ENCODE measurements around the gene TMEM242.

The TMEM242 gene

DNA sequence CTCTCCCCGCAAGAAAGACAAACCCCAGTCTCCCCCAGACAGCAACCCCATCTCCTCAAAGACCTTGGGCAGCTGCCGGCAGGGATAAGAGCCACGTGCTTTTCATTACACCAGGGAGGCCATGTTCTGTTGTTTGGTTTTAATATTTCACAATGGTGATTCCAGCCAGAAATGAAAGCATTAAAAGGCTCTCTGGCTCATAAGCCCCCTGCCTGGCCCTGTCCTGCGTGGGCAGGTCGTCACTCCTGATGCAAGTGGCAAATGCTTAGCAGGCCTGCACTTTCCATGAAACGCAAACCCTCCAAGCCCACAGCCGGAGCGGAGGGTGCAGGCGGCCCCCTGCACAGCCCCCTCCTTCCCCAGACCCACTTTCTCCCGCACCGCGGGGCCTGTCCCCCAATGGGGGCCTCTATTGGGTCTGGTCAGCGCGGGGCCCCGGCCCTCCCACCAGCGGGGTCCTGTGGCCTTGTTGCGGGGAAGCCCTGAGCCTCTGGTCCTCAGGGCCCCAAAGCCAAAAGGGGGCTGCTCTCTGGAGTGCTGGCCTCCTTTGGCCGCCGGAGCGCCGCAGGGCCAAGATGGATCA is 77.2 kb downstream of the TMEM242 start:
- DNase-seq, result no peak

DNA sequence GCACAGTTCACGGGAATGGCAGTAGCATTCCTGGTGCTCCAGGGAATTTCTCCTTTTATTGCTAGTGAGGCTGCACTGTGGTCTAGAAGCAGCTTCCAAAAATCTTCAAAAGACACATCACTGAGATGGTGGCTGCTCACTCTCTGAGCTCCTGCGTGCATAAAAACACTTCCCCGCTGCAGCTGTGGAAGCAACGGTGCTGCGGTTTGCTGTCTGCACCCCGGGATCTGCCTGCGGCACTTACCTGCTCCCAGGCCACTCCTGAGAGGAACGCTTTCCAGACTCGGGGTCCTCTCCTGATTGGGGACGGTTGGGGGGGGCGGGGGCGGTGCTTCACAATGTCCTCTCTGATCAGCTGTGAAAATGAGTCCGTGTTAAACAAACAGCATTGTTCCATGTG is 77.9 kb downstream of the TMEM242 start:
- DNase-seq, result no peak

DNA sequence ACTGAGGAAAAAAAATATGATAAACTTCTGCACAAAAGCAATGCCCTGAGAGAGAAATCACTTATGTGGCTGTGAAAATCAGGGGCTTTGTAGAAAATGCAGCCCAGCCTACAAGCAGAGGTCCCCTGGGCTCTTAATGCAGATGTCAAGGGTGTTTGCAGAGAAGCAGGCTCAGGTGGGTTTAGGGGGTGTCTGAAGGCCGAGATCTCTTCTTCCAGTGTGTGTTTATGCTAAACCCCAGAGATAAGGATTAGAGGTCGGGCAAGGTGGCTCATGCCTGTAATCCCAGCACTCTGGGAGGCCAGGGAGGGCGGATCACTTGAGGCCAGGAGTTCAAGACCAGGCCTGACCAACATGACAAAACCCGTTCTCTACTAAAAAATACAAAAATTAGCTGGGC is 78.5 kb downstream of the TMEM242 start:
- DNase-seq, result no peak

DNA sequence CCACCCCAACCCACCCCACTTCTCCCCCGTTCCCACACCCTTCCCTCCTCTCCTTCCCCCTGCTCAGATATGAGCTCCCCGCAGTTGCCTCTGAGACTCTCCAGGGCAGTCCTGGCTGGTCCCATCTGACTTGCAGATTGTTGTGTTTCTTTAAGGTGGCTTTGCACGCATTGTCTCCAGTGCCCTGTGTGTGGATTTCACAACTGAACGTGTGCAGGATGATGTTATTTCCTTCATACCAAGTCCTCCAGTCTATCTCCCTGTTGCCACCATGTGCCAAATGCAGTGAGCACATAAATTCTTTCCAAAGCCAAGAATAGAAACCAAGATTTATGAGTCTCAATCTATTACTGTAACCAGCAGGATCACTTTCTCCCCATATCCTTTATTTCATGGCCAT is 79.1 kb downstream of the TMEM242 start:
- no peak for DNase-seq

DNA sequence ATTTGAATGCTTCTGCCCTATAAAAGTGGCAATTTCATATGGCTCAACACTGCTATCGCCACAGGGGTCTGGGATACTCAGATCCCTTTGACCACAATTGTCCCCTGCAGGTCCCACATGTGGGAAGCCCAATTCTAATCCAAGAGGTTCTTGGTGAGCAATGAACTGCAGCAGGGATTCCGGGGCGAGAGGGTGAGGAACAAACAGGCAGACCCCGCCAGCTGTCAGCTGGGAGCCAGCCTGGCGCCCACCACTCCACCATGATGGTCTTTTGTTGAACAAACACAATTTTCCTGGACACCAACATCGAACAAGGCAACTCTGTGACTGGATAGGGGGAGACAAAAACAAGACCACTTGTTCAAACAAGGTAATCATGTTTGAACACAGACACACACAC is 80.5 kb downstream of the TMEM242 start:
- DNase-seq, result no peak

DNA sequence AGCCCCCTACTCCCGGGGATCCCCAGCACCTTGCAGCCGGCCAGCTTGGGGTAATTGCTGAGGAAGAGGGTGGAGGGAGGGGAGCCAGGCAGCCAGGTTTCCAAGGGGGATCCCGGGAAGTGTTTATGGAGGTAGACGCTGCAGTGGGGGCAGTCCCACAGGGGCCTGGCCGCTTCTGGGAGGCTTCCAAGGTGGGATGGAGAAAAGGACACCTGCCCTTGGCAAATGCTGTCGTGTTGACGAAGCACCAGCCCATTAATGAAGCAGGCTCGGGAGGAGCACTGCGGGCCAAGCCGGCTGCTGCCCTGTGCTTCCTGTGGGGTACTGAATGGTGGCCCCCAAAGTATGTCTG is 82.4 kb downstream of the TMEM242 start:
- DNase-seq, result no peak

DNA sequence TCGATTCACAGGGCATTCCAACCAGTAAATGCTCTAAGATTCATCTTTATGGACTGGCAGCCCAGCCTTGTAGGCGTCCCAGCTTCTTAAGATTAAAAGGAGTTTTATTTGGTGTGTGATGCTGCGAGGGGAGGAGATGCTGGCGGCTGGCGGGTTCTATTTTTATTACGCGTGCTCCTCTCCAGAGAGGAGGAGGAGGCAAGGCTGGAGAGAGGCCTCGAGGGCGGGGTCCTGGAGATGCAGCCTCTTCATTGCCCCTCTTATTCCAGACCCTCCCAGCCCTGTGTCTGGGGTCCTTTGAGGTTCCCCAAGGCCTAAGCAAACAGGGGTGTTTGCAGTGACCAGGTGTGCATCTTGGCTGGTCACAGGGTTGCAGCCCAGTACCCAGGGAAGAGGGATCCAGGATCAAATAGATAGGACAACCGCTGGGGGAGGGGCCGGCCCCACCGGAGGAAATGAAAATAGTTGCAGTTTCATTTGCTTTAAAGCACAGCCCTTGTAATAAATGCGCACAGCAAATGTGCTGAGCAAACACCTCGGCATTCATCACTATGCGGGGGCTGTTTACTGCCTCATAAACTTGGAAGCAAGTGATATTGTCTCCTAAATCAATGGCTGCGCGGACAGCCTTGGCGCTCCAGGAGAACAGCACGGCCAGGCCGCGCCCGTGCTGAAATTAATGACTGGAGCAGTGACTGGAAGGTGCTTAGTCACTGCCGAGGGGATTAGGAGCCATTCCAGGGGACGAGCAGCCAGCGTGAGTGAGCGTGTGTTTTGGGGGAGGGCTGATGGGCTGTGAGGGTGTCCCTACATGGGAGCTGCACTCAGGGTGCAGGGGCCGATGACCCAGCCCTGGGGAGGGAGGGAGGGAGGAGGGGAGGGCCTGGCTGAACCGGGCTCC is 83.0 kb downstream of the TMEM242 start:
- no peak for DNase-seq

DNA sequence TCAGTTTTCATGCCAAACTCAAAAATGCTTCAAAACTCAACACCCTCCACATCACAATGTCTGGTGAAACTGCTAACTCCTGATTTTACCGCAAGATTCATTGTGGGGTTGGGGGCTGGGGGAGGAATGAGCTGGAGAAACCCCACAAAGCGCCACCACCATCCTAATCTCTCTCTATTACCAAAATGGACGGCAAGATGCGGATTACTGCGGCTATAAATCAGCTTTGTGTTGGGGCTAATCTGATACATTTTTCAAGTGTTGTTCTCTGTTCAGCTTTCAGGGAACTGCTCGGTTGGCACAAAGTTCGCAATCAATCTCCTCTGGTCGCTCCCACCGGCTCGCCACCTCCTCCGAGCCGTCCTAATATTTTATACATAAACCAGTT is 83.7 kb downstream of the TMEM242 start:
- no peak for DNase-seq

Measured in CD4-positive, alpha-beta T cell treated with Interleukin-4 for 4 hours (primary cell).